HCT116 (cell line): Measurements from ENCODE around the gene MAGEF1.

ENCODE experiments used
- CEBPB ChIP-seq: IDR thresholded peaks from 2 replicates; pipeline ENCODE4 v1.6.1; 2012; ENCODE audit warnings: low read depth
- CTCF ChIP-seq, 3 experiments: fragments of 200-600 bp in 1 of 3; sonication (generic) in 1 of 3; IDR thresholded peaks in 2 of 3; conservative IDR thresholded peaks in 1 of 3; 2 replicates each; pipeline ENCODE4 v1.5.1; 2012 to 2017; ENCODE audit warnings: low read depth in 2 of 3, low read length in 2 of 3, antibody characterized with exemption in 1 of 3, borderline replicate concordance in 1 of 3, control low read depth in 1 of 3, mild to moderate bottlenecking in 1 of 3, mixed read lengths in 1 of 3, mixed run types in 1 of 3, moderate library complexity in 1 of 3; ENCODE audit not compliant: insufficient read depth in 1 of 3
- EZH2 ChIP-seq: fragments of 200-600 bp; sonication (generic); IDR thresholded peaks from 2 replicates; pipeline ENCODE4 v1.6.1; 2017; ENCODE audit warnings: antibody characterized with exemption, mixed run types
- MAX ChIP-seq: IDR thresholded peaks from 2 replicates; pipeline ENCODE4 v1.6.1; 2012
- POLR2A ChIP-seq: IDR thresholded peaks from 2 replicates; pipeline ENCODE4 v1.7.0; 2011; ENCODE audit warnings: borderline replicate concordance; ENCODE audit not compliant: insufficient read depth, insufficient read length; ENCODE audit errors: extremely low read depth
- SP1 ChIP-seq: IDR thresholded peaks from 2 replicates; pipeline ENCODE4 v1.6.1; 2012; ENCODE audit warnings: low read depth
- SRF ChIP-seq: IDR thresholded peaks from 2 replicates; pipeline ENCODE4 v1.6.1; 2012; ENCODE audit warnings: low read depth
- TCF7L2 ChIP-seq: IDR thresholded peaks from 2 replicates; pipeline ENCODE4 v1.7.0; 2011; ENCODE audit warnings: borderline replicate concordance, inconsistent platforms; ENCODE audit not compliant: insufficient read depth, insufficient read length; ENCODE audit errors: extremely low read depth
- YY1 ChIP-seq: IDR thresholded peaks from 2 replicates; pipeline ENCODE4 v1.6.1; 2011; ENCODE audit warnings: low read length, low read depth, moderate library complexity, mild to moderate bottlenecking; ENCODE audit not compliant: insufficient replicate concordance; ENCODE audit errors: extremely low read depth
- ZBTB33 ChIP-seq: IDR thresholded peaks from 2 replicates; pipeline ENCODE4 v1.6.1; 2011; ENCODE audit warnings: mild to moderate bottlenecking, low read length, moderate library complexity; ENCODE audit not compliant: insufficient replicate concordance; ENCODE audit errors: extremely low read depth
- TF ChIP-seq, protein P1 (sequence below): IDR thresholded peaks from 2 replicates; pipeline ENCODE4 v1.6.1; 2012; ENCODE audit warnings: low read depth

GRCh38 chr3:184663756-184664155, 48.1 kb downstream of the MAGEF1 start:
- no peak for TF ChIP-seq CTCF (IDR thresholded peaks at IDR 0.05 in 2 of 3, conservative IDR thresholded peaks at IDR 0.05 in 1 of 3; ENCODE audit: borderline replicate concordance in 1 of 3, insufficient read depth in 1 of 3, low read depth in 2 of 3, low read length in 2 of 3)
- TF ChIP-seq YY1 = no peak
- TF ChIP-seq, protein P1, sequence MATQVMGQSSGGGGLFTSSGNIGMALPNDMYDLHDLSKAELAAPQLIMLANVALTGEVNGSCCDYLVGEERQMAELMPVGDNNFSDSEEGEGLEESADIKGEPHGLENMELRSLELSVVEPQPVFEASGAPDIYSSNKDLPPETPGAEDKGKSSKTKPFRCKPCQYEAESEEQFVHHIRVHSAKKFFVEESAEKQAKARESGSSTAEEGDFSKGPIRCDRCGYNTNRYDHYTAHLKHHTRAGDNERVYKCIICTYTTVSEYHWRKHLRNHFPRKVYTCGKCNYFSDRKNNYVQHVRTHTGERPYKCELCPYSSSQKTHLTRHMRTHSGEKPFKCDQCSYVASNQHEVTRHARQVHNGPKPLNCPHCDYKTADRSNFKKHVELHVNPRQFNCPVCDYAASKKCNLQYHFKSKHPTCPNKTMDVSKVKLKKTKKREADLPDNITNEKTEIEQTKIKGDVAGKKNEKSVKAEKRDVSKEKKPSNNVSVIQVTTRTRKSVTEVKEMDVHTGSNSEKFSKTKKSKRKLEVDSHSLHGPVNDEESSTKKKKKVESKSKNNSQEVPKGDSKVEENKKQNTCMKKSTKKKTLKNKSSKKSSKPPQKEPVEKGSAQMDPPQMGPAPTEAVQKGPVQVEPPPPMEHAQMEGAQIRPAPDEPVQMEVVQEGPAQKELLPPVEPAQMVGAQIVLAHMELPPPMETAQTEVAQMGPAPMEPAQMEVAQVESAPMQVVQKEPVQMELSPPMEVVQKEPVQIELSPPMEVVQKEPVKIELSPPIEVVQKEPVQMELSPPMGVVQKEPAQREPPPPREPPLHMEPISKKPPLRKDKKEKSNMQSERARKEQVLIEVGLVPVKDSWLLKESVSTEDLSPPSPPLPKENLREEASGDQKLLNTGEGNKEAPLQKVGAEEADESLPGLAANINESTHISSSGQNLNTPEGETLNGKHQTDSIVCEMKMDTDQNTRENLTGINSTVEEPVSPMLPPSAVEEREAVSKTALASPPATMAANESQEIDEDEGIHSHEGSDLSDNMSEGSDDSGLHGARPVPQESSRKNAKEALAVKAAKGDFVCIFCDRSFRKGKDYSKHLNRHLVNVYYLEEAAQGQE = no peak
- no peak for TF ChIP-seq EZH2
- TF ChIP-seq SP1 = no peak
- no peak for TF ChIP-seq TCF7L2
- no peak for TF ChIP-seq MAX
- TF ChIP-seq SRF = no peak
- no peak for TF ChIP-seq POLR2A
- TF ChIP-seq ZBTB33 = no peak
- no peak for TF ChIP-seq CEBPB
